ENCODE data around the gene FOXRED2. TPM values are rescaled to one million over a fixed set of nuclear protein-coding genes. Genes with fewer than 3 reads are reported as not detected.

The FOXRED2 gene
- total RNA-seq, 1 donor from 2014 or later: 39.8 TPM

DNA sequence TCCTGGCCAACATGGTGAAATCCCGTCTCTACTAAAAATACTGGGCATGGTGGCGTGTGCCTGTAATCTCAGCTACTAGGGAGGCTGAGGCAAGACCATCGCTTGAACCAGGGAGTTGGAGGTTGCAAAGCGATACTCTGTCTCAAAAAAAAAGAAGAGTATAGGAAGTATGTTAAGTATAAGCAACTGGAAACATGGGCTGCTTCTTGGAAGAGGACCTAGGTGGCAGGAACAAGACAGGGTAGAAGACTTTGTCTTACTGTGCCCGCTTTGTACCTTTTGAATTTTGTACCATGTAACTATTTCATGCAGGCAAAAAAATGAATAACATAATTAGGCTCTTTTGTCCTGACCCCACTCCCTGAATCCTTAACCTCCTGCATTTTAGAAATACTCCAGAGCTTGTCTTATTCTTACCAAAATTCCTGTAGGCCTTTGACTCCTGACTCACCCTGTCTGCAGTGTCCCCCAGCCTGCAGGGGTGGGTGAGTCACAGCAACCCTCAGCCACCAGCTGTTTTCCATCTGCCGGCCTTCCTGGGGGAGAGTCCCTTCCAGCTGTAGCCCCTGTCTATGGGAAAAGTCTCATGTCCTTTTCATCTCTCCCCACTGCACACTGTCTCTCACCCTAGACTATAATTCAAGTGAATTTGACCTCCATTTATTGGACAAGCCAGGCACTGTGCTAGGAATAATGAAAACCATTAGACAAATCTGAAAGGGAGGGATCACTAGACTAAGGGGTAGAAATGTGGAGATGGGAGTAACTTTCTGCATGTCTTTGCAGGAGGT lies 67.2 kb downstream of the FOXRED2 start:
- no peaks in the 10 kb centered on the region for H3K27me3 Mint-ChIP-seq (ENCODE audit: low read depth)
- DNase-seq (ENCODE audit: low spot score in 2 of 2, unreplicated experiment in 2 of 2): no peak
- no peak overlapping the region for H3K4me3 Mint-ChIP-seq
- peak overlapping the region; percentile 85 for H3K27ac Mint-ChIP-seq
- peaks cover 12% of the 10 kb centered on the region for H3K4me1 Mint-ChIP-seq
- TF ChIP-seq, protein P1, sequence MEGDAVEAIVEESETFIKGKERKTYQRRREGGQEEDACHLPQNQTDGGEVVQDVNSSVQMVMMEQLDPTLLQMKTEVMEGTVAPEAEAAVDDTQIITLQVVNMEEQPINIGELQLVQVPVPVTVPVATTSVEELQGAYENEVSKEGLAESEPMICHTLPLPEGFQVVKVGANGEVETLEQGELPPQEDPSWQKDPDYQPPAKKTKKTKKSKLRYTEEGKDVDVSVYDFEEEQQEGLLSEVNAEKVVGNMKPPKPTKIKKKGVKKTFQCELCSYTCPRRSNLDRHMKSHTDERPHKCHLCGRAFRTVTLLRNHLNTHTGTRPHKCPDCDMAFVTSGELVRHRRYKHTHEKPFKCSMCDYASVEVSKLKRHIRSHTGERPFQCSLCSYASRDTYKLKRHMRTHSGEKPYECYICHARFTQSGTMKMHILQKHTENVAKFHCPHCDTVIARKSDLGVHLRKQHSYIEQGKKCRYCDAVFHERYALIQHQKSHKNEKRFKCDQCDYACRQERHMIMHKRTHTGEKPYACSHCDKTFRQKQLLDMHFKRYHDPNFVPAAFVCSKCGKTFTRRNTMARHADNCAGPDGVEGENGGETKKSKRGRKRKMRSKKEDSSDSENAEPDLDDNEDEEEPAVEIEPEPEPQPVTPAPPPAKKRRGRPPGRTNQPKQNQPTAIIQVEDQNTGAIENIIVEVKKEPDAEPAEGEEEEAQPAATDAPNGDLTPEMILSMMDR (IDR thresholded peaks at IDR 0.05; ENCODE audit: unreplicated experiment): no peak
- no peaks in the 10 kb centered on the region for H3K36me3 Mint-ChIP-seq
- H3K9me3 Mint-ChIP-seq: no peaks in the 10 kb centered on the region

Other genes starting within 250 kb of the FOXRED2 start
- 321 to 346 TPM (median 341 TPM) in 3 replicates for gene MYH9, start 119.1 kb downstream of the FOXRED2 start, total RNA-seq
- gene TXN2, start 25.4 kb downstream of the FOXRED2 start, total RNA-seq: 54.9 to 64.1 TPM (median 59.1 TPM) in 3 replicates
- gene EIF3D, start 22.1 kb upstream of the FOXRED2 start, total RNA-seq: 194 to 204 TPM (median 197 TPM) in 3 replicates
- not detected in 3 replicates for gene CACNG2, start 196.7 kb upstream of the FOXRED2 start, total RNA-seq

Data from mesothelial cell of epicardium (in vitro differentiated cells).